ENCODE results near the gene LYPD8.

LYPD8 gene

GRCh38 chr1:248696261-248696660 lies 59.3 kb downstream of the LYPD8 start:
- peak; percentile 61 for TF ChIP-seq CTCF (IDR thresholded peaks at IDR 0.05; ENCODE audit: insufficient read depth, low read length, poor library complexity, severe bottlenecking)
- Histone ChIP-seq H3K27me3 (replicated peaks; ENCODE audit: control insufficient read depth, insufficient read depth, low read length) (no peaks in the 10 kb centered on the region), H3K36me3 (ENCODE audit: control insufficient read depth, insufficient read depth, low read length) (no peaks in the 10 kb centered on the region), H3K4me3 (replicated peaks; ENCODE audit: low read depth, low read length) (no peak overlapping the region)
- DNase-seq (ENCODE audit: extremely low read depth, insufficient read length) = no peak

- no peak overlapping the region for H3K4me3 ChIP-seq (replicated peaks; ENCODE audit: low read depth, low read length)
- DNase-seq (ENCODE audit: extremely low read depth, insufficient read length) = no peak
- H3K36me3 ChIP-seq (ENCODE audit: control insufficient read depth, insufficient read depth, low read length) = no peaks in the 10 kb centered on the region
- no peaks in the 10 kb centered on the region for H3K27me3 ChIP-seq (replicated peaks; ENCODE audit: control insufficient read depth, insufficient read depth, low read length)
- no peak for TF ChIP-seq CTCF (IDR thresholded peaks at IDR 0.05; ENCODE audit: insufficient read depth, low read length, poor library complexity, severe bottlenecking)
Measured at GRCh38 chr1:248695451-248696132, 60.0 kb downstream of the LYPD8 start.

GRCh38 chr1:248691567-248692155 lies 63.9 kb downstream of the LYPD8 start:
- Histone ChIP-seq H3K4me3 (replicated peaks; ENCODE audit: low read depth, low read length) (no peak overlapping the region), H3K27me3 (replicated peaks; ENCODE audit: control insufficient read depth, insufficient read depth, low read length) (no peaks in the 10 kb centered on the region), H3K36me3 (ENCODE audit: control insufficient read depth, insufficient read depth, low read length) (no peaks in the 10 kb centered on the region)
- no peak for DNase-seq (ENCODE audit: extremely low read depth, insufficient read length)
- TF ChIP-seq CTCF (IDR thresholded peaks at IDR 0.05; ENCODE audit: insufficient read depth, low read length, poor library complexity, severe bottlenecking) = no peak

Measured in GM06990 (cell line).